ENCODE results near the gene FER. TPM values are rescaled to one million over a fixed set of nuclear protein-coding genes. Genes with fewer than 3 reads are reported as not detected.

FER gene
- total and polyA plus RNA-seq, 10 of the 15 experiments (the other 5 are each of a cell fraction or from before 2014, with no cell fraction given), result 4.4 to 19.1 (median 9.6) TPM

DNA sequence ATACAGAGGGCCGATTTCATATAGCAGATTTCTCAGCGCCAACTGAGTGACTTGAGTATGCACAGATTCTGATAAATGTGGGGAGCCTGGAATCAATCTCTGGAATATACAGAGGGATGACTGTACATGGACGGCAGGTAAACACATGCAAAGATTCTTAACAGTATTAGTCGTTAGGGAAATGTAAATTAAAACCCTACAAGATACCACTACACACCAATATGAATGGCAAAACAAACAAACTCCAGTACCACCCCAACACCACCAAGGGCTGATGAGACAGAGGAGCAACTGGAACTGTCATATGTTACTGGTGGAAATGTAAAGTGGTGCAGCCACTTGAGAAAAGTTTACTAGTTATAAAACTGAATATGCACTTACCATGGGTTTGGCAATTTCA, 8.3 kb upstream of the FER start:
- CTCF ChIA-PET, result no interaction called here
- intact Hi-C loops (cut with micrococcal nuclease; ENCODE audit: unreplicated experiment), result no loop called here

GRCh38 chr5:108739906-108740305, 7.8 kb upstream of the FER start:
- no peak for DNase-seq (ENCODE audit: low read depth, low spot score)
- WGBS (ENCODE audit: insufficient coverage, insufficient replicate concordance, low lambda C conversion rate, missing lambda C conversion rate), result 73% methylated on average over 5 of the region's 5 CpGs
- POLR2A ChIA-PET, result interaction anchor here (3.5 kb wide), 1 partner anchor 11 kb away, joined by 22 read pairs; no protein-coding TSS in a partner anchor
- no peak for FAIRE-seq
- BruUV-seq (replicated peaks), result no TSS peak
- Histone ChIP-seq H3K4me3 (no peak overlapping the region), H3K9ac (ENCODE audit: control insufficient read depth, insufficient read depth, low read length) (no peak overlapping the region), H3K36me3 (ENCODE audit: control insufficient read depth in 2 of 2, insufficient read depth in 2 of 2, low read length in 1 of 2) (no peaks in the 10 kb centered on the region), H3K9me3 (replicated peaks; ENCODE audit: control insufficient read depth, insufficient read depth, low read length) (no peaks in the 10 kb centered on the region), H2AFZ (ENCODE audit: control insufficient read depth, low read depth, low read length) (no peak overlapping the region; the same call in 1 of the 2 replicates), H3K79me2 (ENCODE audit: control insufficient read depth, insufficient read depth, low read length) (no peaks in the 10 kb centered on the region), H4K20me1 (ENCODE audit: control insufficient read depth, insufficient read depth) (no peaks in the 10 kb centered on the region), H3K27me3 (replicated peaks in 1 of 2; ENCODE audit: control insufficient read depth in 2 of 2, insufficient read depth in 2 of 2, low read length in 1 of 2) (no peaks in the 10 kb centered on the region), H3K4me1 (ENCODE audit: control insufficient read depth, insufficient read depth, low read length) (no peaks in the 10 kb centered on the region), H3K4me2 (ENCODE audit: control insufficient read depth, insufficient read depth) (no peak overlapping the region), H3K27ac (ENCODE audit: control insufficient read depth, insufficient read depth) (no peak overlapping the region)
- SMC1A ChIA-PET (ENCODE audit: uncharacterized antibody, unreplicated experiment), result interaction anchor here (3.1 kb wide), 1 partner anchor 11 kb away, joined by 40 read pairs; no protein-coding TSS in a partner anchor
- ATAC-seq, result no peak
- in situ Hi-C loops (cut with MboI) (no loop called here), intact Hi-C loops (cut with micrococcal nuclease; ENCODE audit: unreplicated experiment) (no loop called here)
- CTCF ChIA-PET, result no interaction called here
- RAD21 ChIA-PET (ENCODE audit: unreplicated experiment), result interaction anchor here (1.3 kb wide), 1 partner anchor 26 kb away, joined by 3 read pairs; no protein-coding TSS in a partner anchor
- TF ChIP-seq CEBPB (IDR thresholded peaks at IDR 0.05; ENCODE audit: borderline replicate concordance in 1 of 2, low read depth in 2 of 2, low read length in 2 of 2) (no peak), REST (IDR thresholded peaks at IDR 0.05; ENCODE audit: low read depth, low read length) (no peak), YY1 (IDR thresholded peaks at IDR 0.05; ENCODE audit: low read depth, low read length) (no peak), SMAD1 (IDR thresholded peaks at IDR 0.05; ENCODE audit: low read depth, partially characterized antibody) (no peak)

More for the DNA sequence above, 8.3 kb upstream of the FER start:
- H4K20me1 ChIP-seq (ENCODE audit: control insufficient read depth, insufficient read depth), result no peaks in the 10 kb centered on the region
- H3K79me2 ChIP-seq (ENCODE audit: control insufficient read depth, insufficient read depth, low read length), result no peaks in the 10 kb centered on the region
- no peak overlapping the region for H3K9ac ChIP-seq (ENCODE audit: control insufficient read depth, insufficient read depth, low read length)
- H3K9me3 ChIP-seq (replicated peaks; ENCODE audit: control insufficient read depth, insufficient read depth, low read length), result no peaks in the 10 kb centered on the region
- no peaks in the 10 kb centered on the region for H3K4me1 ChIP-seq (ENCODE audit: control insufficient read depth, insufficient read depth, low read length)
- no peak overlapping the region for H2AFZ ChIP-seq (ENCODE audit: control insufficient read depth, low read depth, low read length)
- H3K27me3 ChIP-seq (replicated peaks in 1 of 2; ENCODE audit: control insufficient read depth in 2 of 2, insufficient read depth in 2 of 2, low read length in 1 of 2), result no peaks in the 10 kb centered on the region
- no peak for ATAC-seq
- DNase-seq (ENCODE audit: low read depth, low spot score), result no peak
- ChIA-PET SMC1A (ENCODE audit: uncharacterized antibody, unreplicated experiment) (no interaction called here), RAD21 (ENCODE audit: unreplicated experiment) (no interaction called here), POLR2A (interaction anchor here (3.5 kb wide), 1 partner anchor 11 kb away, joined by 22 read pairs; no protein-coding TSS in a partner anchor)
- no TSS peak for BruUV-seq (replicated peaks)
- WGBS (ENCODE audit: insufficient coverage, insufficient replicate concordance, low lambda C conversion rate, missing lambda C conversion rate), result 48% methylated on average over 4 of the region's 4 CpGs
- no peak overlapping the region for H3K27ac ChIP-seq (ENCODE audit: control insufficient read depth, insufficient read depth)
- no peak overlapping the region for H3K4me3 ChIP-seq
- TF ChIP-seq EGR1 (IDR thresholded peaks at IDR 0.05; ENCODE audit: borderline replicate concordance in 1 of 2, low read depth in 2 of 2, low read length in 2 of 2), result no peak
- TF ChIP-seq, protein P1, sequence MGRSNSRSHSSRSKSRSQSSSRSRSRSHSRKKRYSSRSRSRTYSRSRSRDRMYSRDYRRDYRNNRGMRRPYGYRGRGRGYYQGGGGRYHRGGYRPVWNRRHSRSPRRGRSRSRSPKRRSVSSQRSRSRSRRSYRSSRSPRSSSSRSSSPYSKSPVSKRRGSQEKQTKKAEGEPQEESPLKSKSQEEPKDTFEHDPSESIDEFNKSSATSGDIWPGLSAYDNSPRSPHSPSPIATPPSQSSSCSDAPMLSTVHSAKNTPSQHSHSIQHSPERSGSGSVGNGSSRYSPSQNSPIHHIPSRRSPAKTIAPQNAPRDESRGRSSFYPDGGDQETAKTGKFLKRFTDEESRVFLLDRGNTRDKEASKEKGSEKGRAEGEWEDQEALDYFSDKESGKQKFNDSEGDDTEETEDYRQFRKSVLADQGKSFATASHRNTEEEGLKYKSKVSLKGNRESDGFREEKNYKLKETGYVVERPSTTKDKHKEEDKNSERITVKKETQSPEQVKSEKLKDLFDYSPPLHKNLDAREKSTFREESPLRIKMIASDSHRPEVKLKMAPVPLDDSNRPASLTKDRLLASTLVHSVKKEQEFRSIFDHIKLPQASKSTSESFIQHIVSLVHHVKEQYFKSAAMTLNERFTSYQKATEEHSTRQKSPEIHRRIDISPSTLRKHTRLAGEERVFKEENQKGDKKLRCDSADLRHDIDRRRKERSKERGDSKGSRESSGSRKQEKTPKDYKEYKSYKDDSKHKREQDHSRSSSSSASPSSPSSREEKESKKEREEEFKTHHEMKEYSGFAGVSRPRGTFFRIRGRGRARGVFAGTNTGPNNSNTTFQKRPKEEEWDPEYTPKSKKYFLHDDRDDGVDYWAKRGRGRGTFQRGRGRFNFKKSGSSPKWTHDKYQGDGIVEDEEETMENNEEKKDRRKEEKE (IDR thresholded peaks at IDR 0.05), result no peak
- H3K4me2 ChIP-seq (ENCODE audit: control insufficient read depth, insufficient read depth), result no peak overlapping the region
- no peaks in the 10 kb centered on the region for H3K36me3 ChIP-seq (ENCODE audit: control insufficient read depth in 2 of 2, insufficient read depth in 2 of 2, low read length in 1 of 2)
- in situ Hi-C loops (cut with MboI), result no loop called here
- FAIRE-seq, result no peak
